HEK293 (cell line): ENCODE measurements around the gene HILPDA.

Source experiments
- CTCF ChIA-PET: fragments of 350-600 bp; formaldehyde crosslinking; extraction: SDS; loops from one replicate; lab custom pipeline; 2021; ENCODE audit warnings: antibody characterized with exemption; lab: Yijun Ruan, JAX
- POLR2A ChIA-PET: fragments of 300-600 bp; formaldehyde crosslinking; extraction: SDS; loops from one replicate; lab custom pipeline; 2020; ENCODE audit warnings: antibody characterized with exemption, inconsistent platforms; lab: Yijun Ruan, JAX
- H3K27ac ChIP-seq: fragments of 200-500 bp; sonication (Bioruptor generic); 2 replicates; pipeline ENCODE4 v1.5.1; 2014; ENCODE audit warnings: low read depth, low read length, control low read depth, inconsistent platforms; ENCODE audit errors: extremely low read depth
- H3K36me3 ChIP-seq, 2 experiments: fragments of 200-500 bp in 1 of 2; sonication (Bioruptor generic) in 1 of 2; 1 replicate in 1 of 2; 2 replicates in 1 of 2; pipeline ENCODE4 v1.5.1; 2014 to 2017; ENCODE audit warnings: inconsistent platforms in 2 of 2, low read length in 2 of 2; ENCODE audit not compliant: control insufficient read depth in 2 of 2, insufficient read depth in 1 of 2
- H3K4me1 ChIP-seq: fragments of 200-500 bp; sonication (Bioruptor generic); 2 replicates; pipeline ENCODE4 v1.5.1; 2014; ENCODE audit warnings: mild to moderate bottlenecking, low read length, inconsistent platforms; ENCODE audit not compliant: control insufficient read depth, insufficient read depth
- H3K4me3 ChIP-seq: 2 replicates; pipeline ENCODE4 v1.5.1; 2011; ENCODE audit warnings: low read depth, mild to moderate bottlenecking, control low read depth, low read length, moderate library complexity
- H3K9me3 ChIP-seq: fragments of 200-500 bp; sonication (Bioruptor generic); 2 replicates; pipeline ENCODE4 v1.5.1; 2014; ENCODE audit warnings: low read depth, low read length, inconsistent platforms; ENCODE audit not compliant: control insufficient read depth, insufficient read depth
- KLF10 ChIP-seq: fragments of 450-650 bp; IDR thresholded peaks from 2 replicates; pipeline ENCODE4 v1.5.1; 2018; ENCODE audit warnings: missing biosample characterization, mild to moderate bottlenecking, missing genetic modification characterization
- KLF9 ChIP-seq: fragments of 450-650 bp; formaldehyde crosslinking; IDR thresholded peaks from 2 replicates; pipeline ENCODE4 v1.5.1; 2016; ENCODE audit warnings: missing biosample characterization, missing genetic modification characterization, low read depth
- PBX3 ChIP-seq: sonication (generic); formaldehyde crosslinking; IDR thresholded peaks from 2 replicates; pipeline ENCODE4 v1.8.1; 2022; ENCODE audit warnings: mild to moderate bottlenecking, moderate library complexity, missing genetic modification reagents
- ZBTB17 ChIP-seq: fragments of 450-650 bp; formaldehyde crosslinking; IDR thresholded peaks from 2 replicates; pipeline ENCODE4 v1.5.1; 2016; ENCODE audit warnings: missing biosample characterization, missing genetic modification characterization
- ZBTB20 ChIP-seq: fragments of 450-650 bp; formaldehyde crosslinking; IDR thresholded peaks from 2 replicates; pipeline ENCODE4 v1.5.1; 2016; ENCODE audit warnings: missing biosample characterization, missing genetic modification characterization
- ZBTB48 ChIP-seq: fragments of 450-650 bp; formaldehyde crosslinking; IDR thresholded peaks from 2 replicates; pipeline ENCODE4 v1.5.1; 2016; ENCODE audit warnings: missing biosample characterization, missing genetic modification characterization
- ZFP37 ChIP-seq: fragments of 450-650 bp; formaldehyde crosslinking; IDR thresholded peaks from 2 replicates; pipeline ENCODE4 v1.5.1; 2016; ENCODE audit warnings: missing biosample characterization, missing genetic modification characterization
- ZFP69B ChIP-seq: fragments of 450-650 bp; formaldehyde crosslinking; IDR thresholded peaks from 2 replicates; pipeline ENCODE4 v1.5.1; 2016; ENCODE audit warnings: missing biosample characterization, missing genetic modification characterization
- ZNF112 ChIP-seq: fragments of 450-650 bp; formaldehyde crosslinking; IDR thresholded peaks from 2 replicates; pipeline ENCODE4 v1.5.0; 2017; ENCODE audit warnings: missing biosample characterization, missing genetic modification characterization
- ZNF138 ChIP-seq: fragments of 450-650 bp; formaldehyde crosslinking; IDR thresholded peaks from 2 replicates; pipeline ENCODE4 v1.5.1; 2016; ENCODE audit warnings: missing biosample characterization, missing genetic modification characterization, borderline replicate concordance
- ZNF175 ChIP-seq: fragments of 450-650 bp; formaldehyde crosslinking; IDR thresholded peaks from 2 replicates; pipeline ENCODE4 v1.5.1; 2016; ENCODE audit warnings: missing biosample characterization, missing genetic modification characterization
- ZNF202 ChIP-seq: fragments of 450-650 bp; formaldehyde crosslinking; IDR thresholded peaks from 2 replicates; pipeline ENCODE4 v1.5.1; 2016; ENCODE audit warnings: missing biosample characterization, missing genetic modification characterization, borderline replicate concordance
- ZNF391 ChIP-seq: fragments of 450-650 bp; formaldehyde crosslinking; IDR thresholded peaks from 2 replicates; pipeline ENCODE4 v1.5.1; 2016; ENCODE audit warnings: low read depth, missing biosample characterization, missing genetic modification characterization, borderline replicate concordance
- ZNF404 ChIP-seq: fragments of 450-650 bp; formaldehyde crosslinking; IDR thresholded peaks from 2 replicates; pipeline ENCODE4 v1.5.1; 2017; ENCODE audit warnings: missing biosample characterization, missing genetic modification characterization
- ZNF433 ChIP-seq: fragments of 450-650 bp; formaldehyde crosslinking; IDR thresholded peaks from 2 replicates; pipeline ENCODE4 v1.5.1; 2016; ENCODE audit warnings: missing biosample characterization, missing genetic modification characterization, low read depth
- ZNF600 ChIP-seq: fragments of 450-650 bp; formaldehyde crosslinking; IDR thresholded peaks from 2 replicates; pipeline ENCODE4 v1.5.1; 2016; ENCODE audit warnings: missing biosample characterization, missing genetic modification characterization
- ZNF654 ChIP-seq: fragments of 450-650 bp; formaldehyde crosslinking; IDR thresholded peaks from 2 replicates; pipeline ENCODE4 v1.5.1; 2016; ENCODE audit warnings: low read depth, missing biosample characterization, missing genetic modification characterization
- ZNF692 ChIP-seq: fragments of 450-650 bp; formaldehyde crosslinking; IDR thresholded peaks from 2 replicates; pipeline ENCODE4 v1.5.1; 2016; ENCODE audit warnings: missing biosample characterization, missing genetic modification characterization
- ZNF777 ChIP-seq: fragments of 450-650 bp; formaldehyde crosslinking; IDR thresholded peaks from 2 replicates; pipeline ENCODE4 v1.5.1; 2017; ENCODE audit warnings: missing biosample characterization, missing genetic modification characterization, borderline replicate concordance

Gene HILPDA

GRCh38 chr7:128455543-128456254 lies at the start of gene HILPDA (continued):
- TF ChIP-seq ZNF692 (tag by site-specific recombination), result peak; percentile 86
- no peak for TF ChIP-seq ZNF175 (tag by site-specific recombination)
- TF ChIP-seq ZNF138 (tag by site-specific recombination), result no peak
- no peak for TF ChIP-seq ZNF391
- TF ChIP-seq PBX3, result peak; percentile 19; the same call in 1 of the 2 replicates
- peak; percentile 65 for TF ChIP-seq ZNF600
- peak; percentile 95 for TF ChIP-seq ZBTB17
- TF ChIP-seq KLF10 (tag by site-specific recombination), result peak; percentile 36; the same call in 1 of the 2 replicates
- 0 out of 2 replicates have a peak, but pooled peaks have one; percentile 53 for TF ChIP-seq ZFP37 (tag by site-specific recombination)
- TF ChIP-seq ZNF777, result 0 out of 2 replicates have a peak, but pooled peaks have one; percentile 56
- no peak for TF ChIP-seq ZNF404
- peak; percentile 47 for TF ChIP-seq ZFP69B (tag by site-specific recombination)
- no peak for TF ChIP-seq ZNF433

GRCh38 chr7:128406314-128407232 lies 49.1 kb upstream of the HILPDA start:
- Histone ChIP-seq H3K9me3 (no peaks in the 10 kb centered on the region), H3K36me3 (peaks cover 4 to 16% of the 10 kb centered on the region in 2 experiments; a peak in 2 of 3 replicates), H3K4me3 (no peak overlapping the region; the same call in 1 of the 2 replicates), H3K27ac (no peak overlapping the region), H3K4me1 (no peaks in the 10 kb centered on the region; the same call in 1 of the 2 replicates)
- ChIA-PET CTCF (interaction anchor here (2.3 to 6.1 kb wide), 2 partner anchors 9 to 20 kb away, joined by 9 to 68 read pairs; no protein-coding TSS in a partner anchor), POLR2A (no interaction called here)
- TF ChIP-seq ZNF112 (tag by site-specific recombination) (no peak), KLF9 (tag by site-specific recombination) (no peak), ZNF202 (tag by site-specific recombination) (no peak), ZBTB48 (peak; percentile 16; the same call in 1 of the 2 replicates), ZNF654 (tag by site-specific recombination) (no peak), ZBTB17 (peak; percentile 50), ZNF692 (tag by site-specific recombination) (no peak), ZBTB20 (tag by site-specific recombination) (peak; percentile 16; the same call in 1 of the 2 replicates)
